ENCODE data around the gene RTKN2.

RTKN2 gene

GRCh38 chr10:62170732-62171131 lies 97.9 kb downstream of the RTKN2 start:
- DNase-seq, result peak in 1 of 2 experiments; percentile 11

- DNase-seq, result peak in 1 of 2 experiments; percentile 34
These were observed 102.1 kb downstream of the RTKN2 start for GRCh38 chr10:62166331-62167131.

- no peak for DNase-seq
These were observed 102.8 kb downstream of the RTKN2 start for GRCh38 chr10:62165803-62166202.

- no peak for DNase-seq
These were observed 105.6 kb downstream of the RTKN2 start for GRCh38 chr10:62163024-62163423.

- no peak for DNase-seq
These were observed 106.2 kb downstream of the RTKN2 start for GRCh38 chr10:62162261-62162981.

- DNase-seq, result no peak
These were observed 109.3 kb downstream of the RTKN2 start for GRCh38 chr10:62159351-62159750.

GRCh38 chr10:62157601-62158000 lies 111.0 kb downstream of the RTKN2 start:
- DNase-seq, result no peak

- no peak for DNase-seq
These were observed 113.5 kb downstream of the RTKN2 start for GRCh38 chr10:62155054-62155680.

- no peak for DNase-seq
These were observed 114.4 kb downstream of the RTKN2 start for GRCh38 chr10:62154231-62154630.

GRCh38 chr10:62153191-62153590 lies 115.5 kb downstream of the RTKN2 start:
- no peak for DNase-seq

- DNase-seq, result no peak
These were observed 119.0 kb downstream of the RTKN2 start for GRCh38 chr10:62149621-62150020.

- DNase-seq, result no peak
These were observed 120.5 kb downstream of the RTKN2 start for GRCh38 chr10:62148155-62148554.

GRCh38 chr10:62147425-62147824 lies 121.2 kb downstream of the RTKN2 start:
- no peak for DNase-seq

GRCh38 chr10:62136931-62137330 lies 131.7 kb downstream of the RTKN2 start:
- no peak for DNase-seq

- no peak for DNase-seq
These were observed 135.0 kb downstream of the RTKN2 start for GRCh38 chr10:62133618-62134017.

Measured in Kasumi-1 (cell line).